Esophagus mucosa (tissue), 1 donor: Measurements from ENCODE around the gene KRT15. TPM values are rescaled to one million over a fixed set of nuclear protein-coding genes. Genes with fewer than 3 reads are reported as not detected.
A peak's percentile ranks its signal among the peaks of the same experiment; 100 is the strongest.
"Not testable (repeated sequence)": the region's sequence is repeated elsewhere in the genome, so short reads cannot be mapped to it uniquely, and the experiment has no call there.

Experiments used
- ATAC-seq: fragments of 200-7000 bp; cut with Tn5 transposase; one replicate; pipeline ENCODE4 v1.9.1; 2020
- total RNA-seq: library from RNA; stranded (reverse); gene quantifications from one replicate; pipeline ENCODE4 v1.2.4, GENCODE V29; 2023
- donor health status: DM: yes; HTN: yes; CAD: no.

Gene KRT15
- total RNA-seq, 1 donor from 2014 or later, result 2,810 TPM

DNA sequence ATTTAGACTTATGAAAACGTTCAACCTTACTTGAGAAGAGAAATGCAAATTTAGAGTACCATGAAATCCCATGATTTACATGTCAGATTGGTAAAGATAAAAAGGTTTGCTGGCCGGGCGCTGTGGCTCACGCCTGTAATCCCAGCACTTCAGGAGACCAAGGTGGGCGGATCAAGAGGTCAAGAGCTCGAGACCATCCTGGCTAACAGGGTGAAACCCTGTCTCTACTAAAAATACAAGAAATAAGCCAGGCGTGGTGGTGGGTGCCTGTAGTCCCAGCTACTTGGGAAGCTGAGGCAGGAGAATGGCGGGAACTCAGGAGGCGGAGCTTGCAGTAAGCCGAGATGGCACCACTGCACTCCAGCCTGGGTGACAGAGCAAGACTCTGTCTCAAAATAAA is 24.1 kb upstream of the KRT15 start:
- ATAC-seq, result not testable (repeated sequence)

GRCh38 chr17:41542357-41542756 is 23.7 kb upstream of the KRT15 start:
- ATAC-seq, result no peak

DNA sequence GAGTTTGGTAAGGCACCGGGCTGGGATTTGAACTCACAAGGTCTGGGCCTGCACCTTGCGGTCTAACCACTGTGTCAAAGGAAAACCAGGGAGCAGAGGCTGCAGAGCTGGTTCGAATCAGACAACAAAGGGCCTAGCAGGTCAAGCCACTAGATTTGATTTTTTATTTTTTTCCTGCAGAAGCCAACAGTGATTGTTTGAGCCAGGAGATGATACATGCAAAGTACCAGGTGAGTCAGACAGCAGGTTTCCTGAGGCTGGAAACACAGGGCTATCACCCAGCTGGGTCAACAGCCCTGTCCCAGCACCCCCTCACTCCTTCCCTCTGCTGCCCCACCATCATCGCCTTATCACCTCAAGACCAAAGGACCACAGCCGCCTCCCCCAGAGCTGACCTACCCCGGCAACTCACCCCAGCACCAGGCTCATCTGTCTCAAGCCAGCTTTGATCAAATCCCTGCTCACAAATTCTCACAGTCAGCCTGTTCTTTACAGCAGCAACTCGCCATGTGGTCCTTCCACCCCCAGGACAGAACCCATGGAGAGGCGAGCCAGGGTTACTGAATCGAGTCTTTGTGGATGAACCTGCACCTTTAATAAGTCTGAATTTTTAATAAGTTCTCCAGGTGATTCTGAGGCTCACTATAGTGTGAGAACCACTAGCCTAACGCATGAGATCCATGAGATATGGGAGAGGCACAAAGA is 22.4 kb upstream of the KRT15 start:
- ATAC-seq, result peak; percentile 42

DNA sequence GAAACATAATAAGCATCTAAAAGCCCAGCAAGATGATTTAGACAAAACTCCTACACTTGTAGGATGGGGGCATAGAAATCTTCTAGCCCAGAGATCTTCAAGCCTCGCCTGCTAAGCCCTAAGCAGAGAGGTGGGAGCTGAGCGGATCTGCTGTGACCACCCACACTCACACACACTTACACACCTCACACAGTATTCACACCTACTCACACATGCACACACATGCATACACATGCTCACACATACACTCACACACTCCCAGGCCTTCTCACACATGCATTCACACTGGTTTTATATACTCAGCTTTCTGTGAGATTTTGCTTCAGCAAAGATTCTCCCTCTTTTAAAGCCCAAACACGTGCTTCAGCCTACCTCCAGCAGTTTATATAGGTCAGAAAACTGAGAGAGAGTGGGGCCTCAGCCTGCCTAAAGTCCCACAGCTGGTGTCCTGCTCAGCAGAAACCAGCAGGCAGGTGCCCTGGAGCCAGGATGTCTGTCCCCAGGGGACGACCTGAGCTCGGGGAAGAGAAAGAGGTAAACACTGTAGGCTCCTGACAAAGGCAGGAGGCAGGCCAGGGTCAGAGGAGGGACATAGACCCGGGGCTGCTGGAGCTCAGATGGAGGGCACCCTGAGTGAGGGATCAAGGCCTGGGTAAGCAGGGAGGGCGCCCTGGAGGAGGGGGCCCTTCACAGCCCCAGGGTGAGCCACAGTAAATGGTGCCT is 21.4 kb upstream of the KRT15 start:
- no peak for ATAC-seq

- ATAC-seq, result no peak
These were observed 20.4 kb upstream of the KRT15 start for GRCh38 chr17:41539071-41539492.

DNA sequence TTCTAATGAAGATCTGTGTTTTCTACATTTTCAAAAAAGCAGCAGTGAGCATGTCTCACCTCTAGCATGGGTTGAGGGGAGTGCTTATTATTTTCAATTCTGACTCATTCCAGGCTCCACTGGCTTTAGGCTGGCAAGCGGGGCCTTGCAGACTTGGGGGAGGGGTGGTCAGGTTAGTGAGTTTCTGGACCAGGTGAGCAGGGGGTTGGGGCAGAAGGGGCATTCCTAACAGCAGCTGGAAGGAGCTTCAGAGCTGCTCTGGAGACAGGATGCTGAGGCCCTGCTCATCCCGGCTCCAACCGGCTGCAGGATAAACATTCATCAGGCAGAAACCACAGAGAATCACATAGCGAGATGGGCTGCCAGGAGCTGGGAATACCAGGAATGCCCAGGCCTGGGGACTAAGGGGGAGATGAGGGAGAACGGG is 19.9 kb upstream of the KRT15 start:
- peak; percentile 19 for ATAC-seq

DNA sequence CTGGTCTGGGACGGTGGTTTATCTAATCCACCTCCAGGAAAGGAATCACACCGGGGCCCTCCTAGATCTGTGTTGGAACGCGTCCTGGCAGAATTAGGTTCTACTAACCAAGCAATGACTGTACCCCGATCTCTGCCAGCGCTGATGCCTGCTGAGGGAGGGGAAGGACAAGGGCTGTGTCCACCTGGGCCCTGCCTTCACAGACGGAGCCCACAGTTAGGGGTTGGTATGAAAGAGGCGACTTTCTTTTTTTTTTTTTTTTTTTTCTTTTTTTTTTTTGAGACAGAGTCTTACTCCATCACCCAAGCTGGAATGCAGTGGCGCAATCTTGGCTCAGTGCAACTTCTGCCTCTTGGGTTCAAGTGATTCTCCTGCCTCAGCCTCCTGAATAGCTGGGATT is 19.3 kb upstream of the KRT15 start:
- peak; percentile 72 for ATAC-seq

DNA sequence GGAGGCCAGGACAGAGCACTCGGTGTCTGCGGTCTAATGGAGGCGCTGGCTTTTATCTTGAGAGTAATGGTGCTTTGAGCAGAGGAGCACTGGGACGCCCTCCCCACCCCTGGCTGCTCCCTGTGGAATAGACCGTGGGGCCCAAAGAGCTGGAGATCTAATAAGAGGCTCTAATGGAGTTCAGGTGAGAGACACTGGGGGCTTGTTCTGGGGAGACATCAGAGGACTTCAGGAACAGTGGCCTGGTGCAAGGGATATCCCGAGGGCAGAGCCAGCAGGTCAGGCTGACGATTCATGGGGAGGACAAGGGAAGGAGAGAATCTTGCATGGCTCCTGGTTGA is 18.9 kb upstream of the KRT15 start:
- ATAC-seq, result no peak

DNA sequence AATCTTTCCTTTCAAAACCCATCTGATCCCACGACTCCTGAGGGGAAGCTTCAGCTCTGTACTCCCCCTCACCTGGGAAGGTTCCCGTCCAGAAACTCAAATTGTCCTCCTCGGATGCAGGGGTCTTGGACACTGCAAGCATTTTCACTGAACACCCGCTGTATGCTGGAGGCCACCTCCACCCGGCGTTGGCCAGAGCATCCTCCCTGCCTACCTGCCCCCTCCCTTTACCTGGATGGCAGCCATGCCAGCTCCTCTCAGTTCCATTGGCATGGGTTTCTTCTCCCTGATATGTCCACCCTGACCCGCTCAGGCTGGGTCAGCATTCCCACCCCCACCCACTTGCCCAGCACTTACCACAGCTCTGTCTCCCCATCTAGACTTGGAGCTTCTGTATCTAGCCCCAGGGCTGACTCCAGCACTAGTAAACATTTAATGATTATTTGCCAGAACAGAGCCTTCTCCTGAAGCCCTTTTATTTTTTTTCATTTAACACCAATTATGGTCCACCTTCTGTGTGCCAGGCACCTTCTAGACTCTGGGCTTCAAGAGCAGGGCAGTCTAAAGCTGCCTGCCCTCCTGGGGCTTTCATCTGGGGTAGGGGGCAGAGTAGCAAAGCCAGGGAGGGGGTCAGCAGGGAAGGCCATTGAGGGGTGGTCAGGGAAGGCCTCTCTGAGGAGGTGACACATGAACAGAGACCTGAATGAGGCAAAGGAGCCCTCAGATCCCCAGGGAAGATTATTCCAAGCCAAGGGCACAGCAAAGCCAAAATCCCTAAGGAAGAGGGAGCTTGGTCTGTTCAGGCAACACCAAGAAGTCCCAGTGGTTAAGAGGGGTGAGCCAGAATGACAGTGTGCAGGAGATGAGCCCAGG is 18.3 kb upstream of the KRT15 start:
- no peak for ATAC-seq

DNA sequence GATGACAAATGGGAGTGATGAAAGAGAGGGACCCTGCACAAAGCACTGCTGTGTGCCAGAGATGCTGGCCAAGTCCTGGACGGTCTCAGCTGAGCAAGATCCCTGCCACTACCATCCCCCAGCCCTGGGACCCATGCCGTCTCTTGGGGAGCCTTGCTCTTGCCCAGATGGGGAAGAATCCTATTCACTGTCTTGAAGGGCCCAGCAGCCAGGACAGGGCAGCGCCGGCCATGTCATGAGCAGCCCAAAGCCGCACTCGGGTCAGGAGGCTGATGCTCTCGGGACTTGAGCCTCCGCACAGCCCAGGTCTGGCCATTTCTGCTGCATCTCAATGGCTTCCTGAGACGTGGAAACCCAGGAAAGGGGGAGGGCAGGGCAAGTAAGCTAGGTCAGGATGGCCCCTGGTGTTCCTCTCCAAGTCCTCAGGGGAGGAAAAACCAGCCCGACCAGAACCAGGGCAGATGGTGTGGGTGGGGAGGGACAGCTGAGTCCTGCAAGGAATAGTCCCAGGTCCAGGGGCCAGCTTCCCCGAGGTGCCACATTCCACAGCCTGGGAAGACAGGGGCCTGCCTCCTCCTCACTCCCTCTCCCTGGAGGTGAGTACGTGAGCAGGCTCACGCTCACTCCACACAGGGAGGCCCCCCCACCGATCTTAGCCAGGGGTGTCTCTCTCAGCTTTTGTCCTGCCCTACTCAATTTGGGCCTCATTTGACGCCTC is 17.2 kb upstream of the KRT15 start:
- no peak for ATAC-seq

DNA sequence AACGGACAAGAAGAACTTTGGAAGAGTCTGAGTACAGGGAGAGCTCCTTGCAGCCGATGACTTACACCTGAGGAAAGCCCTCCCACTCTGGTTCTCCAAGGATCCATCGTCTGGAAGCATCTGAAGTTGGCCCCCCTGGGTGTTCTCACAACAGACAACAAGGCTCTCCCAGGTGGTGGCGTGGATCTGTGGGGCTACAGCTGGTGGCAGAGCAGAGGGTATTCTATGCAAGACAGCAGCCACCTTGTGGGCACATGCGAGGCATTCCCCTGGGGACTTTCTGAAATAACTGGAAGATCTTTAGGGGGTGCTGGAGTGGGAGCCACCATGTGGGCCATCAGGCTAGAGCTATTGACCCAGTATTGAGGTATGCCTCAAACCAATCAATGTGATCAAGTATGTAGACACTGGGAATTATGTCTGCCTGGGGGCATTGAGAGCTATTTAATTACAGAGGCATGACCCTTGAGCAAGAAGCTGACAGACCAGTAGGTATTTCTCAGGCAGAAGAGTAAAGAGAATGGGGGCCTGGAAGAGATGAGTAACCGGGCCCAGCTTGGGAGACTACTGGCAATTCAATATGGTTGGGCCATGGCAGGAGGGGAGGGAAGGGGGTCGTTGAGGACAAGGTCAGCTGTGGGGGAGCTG is 16.3 kb upstream of the KRT15 start:
- ATAC-seq, result no peak

DNA sequence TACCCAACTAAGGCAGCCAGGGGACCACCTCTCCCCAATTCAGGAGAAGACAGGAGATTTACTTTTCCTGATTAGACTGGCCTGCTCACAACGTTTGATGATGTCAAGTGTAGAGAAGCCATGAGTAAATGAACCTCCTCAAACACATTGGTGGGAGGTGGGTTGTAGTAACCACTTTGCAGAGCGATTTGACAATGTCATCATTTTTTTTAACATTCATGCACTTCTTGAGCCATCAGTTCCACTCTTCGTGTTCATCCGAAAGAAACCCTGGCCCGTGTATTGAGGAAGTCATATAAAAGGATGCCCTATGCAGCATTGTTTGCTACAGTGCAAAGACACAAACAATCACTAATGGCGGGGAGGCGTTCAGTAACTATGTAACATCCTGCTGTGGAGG is 14.9 kb upstream of the KRT15 start:
- ATAC-seq, result no peak

- peak; percentile 31 for ATAC-seq
These were observed 14.4 kb upstream of the KRT15 start for GRCh38 chr17:41532947-41533570.

DNA sequence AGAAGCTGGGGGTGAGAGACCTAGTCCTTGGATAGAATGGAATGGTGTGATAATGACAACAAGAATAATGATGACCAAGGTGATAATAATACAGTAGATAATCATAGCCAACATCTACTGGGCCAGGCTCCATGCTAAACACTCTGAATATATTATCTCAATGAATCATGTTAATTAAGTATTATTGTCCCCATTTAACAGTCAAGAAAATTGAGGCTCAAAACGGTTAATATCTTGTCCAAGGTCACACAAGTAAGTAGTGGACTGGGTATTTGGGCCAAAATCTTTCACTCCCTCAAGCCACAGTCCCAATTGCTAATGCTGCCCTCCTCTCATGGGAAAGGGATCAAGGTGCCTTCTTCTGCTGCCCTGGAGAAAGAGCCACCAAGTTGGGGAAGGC is 13.3 kb upstream of the KRT15 start:
- no peak for ATAC-seq

DNA sequence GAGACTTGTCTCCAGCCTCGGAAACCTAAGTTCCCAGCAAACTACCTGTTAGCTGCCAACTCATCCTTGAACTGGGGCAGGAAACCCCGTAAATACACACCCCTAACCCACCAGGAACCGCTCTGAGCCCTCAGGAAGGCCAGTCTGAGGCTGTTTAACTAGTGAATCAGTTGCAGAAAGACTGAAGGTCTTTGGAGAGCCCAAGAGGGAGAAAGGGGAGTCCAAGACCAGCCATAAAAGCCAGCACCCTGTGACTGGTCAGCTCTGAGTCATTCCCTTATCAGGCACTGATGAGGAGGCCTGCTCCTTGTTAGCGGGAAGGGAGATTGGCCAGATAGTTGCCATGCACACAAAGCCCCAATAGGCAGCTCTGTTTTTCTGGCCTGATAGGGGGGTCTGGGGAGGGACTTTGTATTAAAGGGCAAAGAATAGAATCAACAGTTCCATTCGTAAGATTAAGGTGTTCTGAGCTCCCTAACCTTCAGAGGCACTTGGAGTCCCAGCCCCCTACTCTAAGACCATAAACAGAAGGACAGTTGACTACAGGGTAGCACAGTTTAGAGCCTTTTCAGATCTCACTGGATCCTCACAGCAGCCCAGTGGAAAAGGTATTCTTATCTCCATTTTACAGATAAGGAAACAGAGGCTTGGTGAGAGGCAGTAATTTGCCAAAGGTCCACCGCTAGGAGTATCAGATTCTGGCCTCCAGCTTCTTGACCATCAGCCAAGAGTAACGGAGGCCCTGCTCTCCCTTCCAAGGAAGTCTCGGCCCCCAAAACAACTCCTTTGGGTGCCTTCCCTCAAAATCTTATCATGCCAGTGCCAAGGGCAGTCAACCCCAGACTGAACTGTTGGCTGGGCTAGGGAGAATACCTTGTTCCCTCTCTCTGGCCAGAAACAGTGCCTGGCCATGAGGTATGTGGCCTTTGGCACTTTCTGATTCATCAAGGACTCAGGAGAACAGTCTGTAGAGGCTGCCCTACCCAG is 11.7 kb upstream of the KRT15 start:
- ATAC-seq, result no peak

GRCh38 chr17:41529491-41529915 is 10.8 kb upstream of the KRT15 start:
- no peak for ATAC-seq

DNA sequence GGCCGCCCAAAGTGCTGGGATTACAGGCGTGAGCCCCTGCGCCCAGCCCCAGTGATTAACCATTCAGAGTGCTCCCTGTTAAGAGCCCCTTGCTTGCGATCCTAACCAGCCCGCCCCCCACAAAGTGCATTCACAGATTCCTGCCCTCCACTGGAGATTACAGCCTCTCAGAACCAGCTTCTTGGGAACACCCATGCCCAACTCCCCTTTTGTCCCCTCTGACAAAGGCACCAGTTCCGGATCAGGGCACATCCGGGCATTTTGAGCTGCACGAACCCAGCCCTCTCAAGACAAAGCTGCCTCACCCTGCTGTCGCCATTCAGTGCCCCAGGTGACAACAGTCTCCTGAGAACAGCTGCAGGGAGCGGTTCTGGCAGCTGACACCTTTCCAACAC is 10.3 kb upstream of the KRT15 start:
- peak; percentile 17 for ATAC-seq

DNA sequence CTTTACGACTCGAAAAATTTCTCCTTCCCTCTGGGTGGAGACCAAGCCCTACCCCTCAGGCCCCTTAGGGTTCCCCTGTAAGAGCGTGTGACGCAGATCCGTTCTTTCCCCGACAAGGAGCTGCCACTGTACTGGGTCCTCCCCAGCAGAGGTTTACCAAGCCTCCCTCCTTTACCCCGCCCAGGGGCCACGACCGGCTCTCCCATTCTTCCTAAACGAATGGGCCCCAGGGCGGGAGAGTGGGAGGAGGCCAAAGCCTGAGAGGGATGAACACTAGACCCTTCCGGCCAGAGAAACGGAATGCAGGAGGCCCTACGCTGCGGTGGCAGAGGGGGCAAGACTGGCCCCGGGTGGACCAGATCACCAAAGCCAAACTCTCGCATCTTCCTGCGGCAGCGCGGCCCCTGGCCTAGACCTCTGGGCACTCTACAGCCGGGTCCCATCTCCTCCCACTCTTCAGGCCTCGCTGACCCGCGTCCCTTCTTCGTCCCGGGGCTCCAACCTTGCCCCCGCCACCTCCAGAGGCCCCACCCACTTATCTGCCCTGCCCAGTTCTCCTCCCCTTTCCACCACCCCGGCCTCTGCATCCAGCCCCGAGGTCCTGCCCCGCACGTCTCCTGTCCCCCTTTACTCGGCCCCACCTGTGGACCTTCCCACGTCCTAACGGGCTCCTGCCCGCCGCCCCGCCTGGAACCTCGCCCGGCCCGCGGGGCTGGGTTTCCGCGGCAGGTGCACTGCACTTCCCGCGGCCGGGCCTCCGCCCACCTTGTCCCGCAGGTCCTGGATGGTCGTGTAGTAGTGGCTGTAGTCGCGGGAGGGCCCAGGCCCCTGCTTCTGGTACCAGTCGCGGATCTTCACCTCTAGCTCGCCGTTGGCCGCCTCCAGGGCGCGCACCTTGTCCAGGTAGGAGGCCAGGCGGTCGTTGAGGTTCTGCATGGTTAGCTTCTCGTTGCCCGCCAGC is 8.7 kb upstream of the KRT15 start:
- ATAC-seq, result peak; percentile 15

DNA sequence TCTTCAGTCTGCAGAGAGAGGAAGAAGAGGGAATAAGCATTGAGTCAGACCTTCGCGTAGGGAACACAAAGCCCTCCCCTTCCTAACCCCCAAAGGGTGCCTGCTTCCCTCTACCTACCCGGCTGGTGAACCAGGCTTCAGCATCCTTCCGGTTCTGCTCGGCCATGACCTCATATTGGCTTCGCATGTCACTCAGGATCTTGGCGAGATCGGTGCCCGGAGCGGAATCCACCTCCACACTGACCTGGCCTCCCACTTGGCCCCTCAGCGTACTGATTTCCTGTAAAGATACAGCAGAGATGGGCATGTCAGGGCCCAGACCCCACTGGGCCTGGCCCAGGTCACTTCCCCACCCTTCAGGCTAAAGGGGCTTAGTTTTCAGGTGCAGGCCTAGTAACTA is 5.6 kb upstream of the KRT15 start:
- ATAC-seq, result no peak
